ENCODE results near the gene ANKRD62.

Gene ANKRD62

GRCh38 chr18:12093520-12094257 lies at the start of gene ANKRD62:
Gene ANKRD62 (plus strand): TSS chr18:12093843. CDS start chr18:12094018, 175 bp downstream.
- DNase-seq (ENCODE audit: extremely low read depth in 1 of 2, low read depth in 1 of 2) = no peak

GRCh38 chr18:12044591-12044990 lies 49.1 kb upstream of the ANKRD62 start:
- no peak for DNase-seq (ENCODE audit: extremely low read depth in 1 of 2, low read depth in 1 of 2)

GRCh38 chr18:12046046-12046750 lies 47.4 kb upstream of the ANKRD62 start:
- no peak for DNase-seq (ENCODE audit: extremely low read depth in 1 of 2, low read depth in 1 of 2)

GRCh38 chr18:12046751-12047335 lies 46.8 kb upstream of the ANKRD62 start:
- no peak for DNase-seq (ENCODE audit: extremely low read depth in 1 of 2, low read depth in 1 of 2)

GRCh38 chr18:12048010-12048826 lies 45.4 kb upstream of the ANKRD62 start:
- DNase-seq (ENCODE audit: extremely low read depth in 1 of 2, low read depth in 1 of 2) = no peak

- DNase-seq (ENCODE audit: extremely low read depth in 1 of 2, low read depth in 1 of 2) = no peak
Measured at GRCh38 chr18:12048827-12049175, 44.8 kb upstream of the ANKRD62 start.

- no peak for DNase-seq (ENCODE audit: extremely low read depth in 1 of 2, low read depth in 1 of 2)
Measured at GRCh38 chr18:12049978-12050811, 43.4 kb upstream of the ANKRD62 start.

- DNase-seq (ENCODE audit: extremely low read depth in 1 of 2, low read depth in 1 of 2) = no peak
Measured at GRCh38 chr18:12052866-12053265, 40.8 kb upstream of the ANKRD62 start.

GRCh38 chr18:12053289-12053688 lies 40.4 kb upstream of the ANKRD62 start:
- DNase-seq (ENCODE audit: extremely low read depth in 1 of 2, low read depth in 1 of 2) = no peak

GRCh38 chr18:12056034-12056883 lies 37.4 kb upstream of the ANKRD62 start:
- no peak for DNase-seq (ENCODE audit: extremely low read depth in 1 of 2, low read depth in 1 of 2)

- no peak for DNase-seq (ENCODE audit: extremely low read depth in 1 of 2, low read depth in 1 of 2)
Measured at GRCh38 chr18:12056884-12057402, 36.7 kb upstream of the ANKRD62 start.

GRCh38 chr18:12057419-12058039 lies 36.1 kb upstream of the ANKRD62 start:
- no peak for DNase-seq (ENCODE audit: extremely low read depth in 1 of 2, low read depth in 1 of 2)

- no peak for DNase-seq (ENCODE audit: extremely low read depth in 1 of 2, low read depth in 1 of 2)
Measured at GRCh38 chr18:12059334-12060181, 34.1 kb upstream of the ANKRD62 start.

- no peak for DNase-seq (ENCODE audit: extremely low read depth in 1 of 2, low read depth in 1 of 2)
Measured at GRCh38 chr18:12060182-12060870, 33.3 kb upstream of the ANKRD62 start.

- DNase-seq (ENCODE audit: extremely low read depth in 1 of 2, low read depth in 1 of 2) = no peak
Measured at GRCh38 chr18:12061685-12062084, 32.0 kb upstream of the ANKRD62 start.

GRCh38 chr18:12062974-12063373 lies 30.7 kb upstream of the ANKRD62 start:
- DNase-seq (ENCODE audit: extremely low read depth in 1 of 2, low read depth in 1 of 2) = no peak

- no peak for DNase-seq (ENCODE audit: extremely low read depth in 1 of 2, low read depth in 1 of 2)
Measured at GRCh38 chr18:12064086-12064763, 29.4 kb upstream of the ANKRD62 start.

Measured in stimulated activated CD8-positive, alpha-beta memory T cell treated with anti-CD3 and anti-CD28 coated beads, Interleukin-7, amount 100 ng/mL, for 48 hours (primary cell).